ENCODE measurements around the gene SPTLC1. TPM values are rescaled to one million over a fixed set of nuclear protein-coding genes. Genes with fewer than 3 reads are reported as not detected.
"Not testable (repeated sequence)": the region's sequence is repeated elsewhere in the genome, so short reads cannot be mapped to it uniquely, and the experiment has no call there.

The SPTLC1 gene, protein sequence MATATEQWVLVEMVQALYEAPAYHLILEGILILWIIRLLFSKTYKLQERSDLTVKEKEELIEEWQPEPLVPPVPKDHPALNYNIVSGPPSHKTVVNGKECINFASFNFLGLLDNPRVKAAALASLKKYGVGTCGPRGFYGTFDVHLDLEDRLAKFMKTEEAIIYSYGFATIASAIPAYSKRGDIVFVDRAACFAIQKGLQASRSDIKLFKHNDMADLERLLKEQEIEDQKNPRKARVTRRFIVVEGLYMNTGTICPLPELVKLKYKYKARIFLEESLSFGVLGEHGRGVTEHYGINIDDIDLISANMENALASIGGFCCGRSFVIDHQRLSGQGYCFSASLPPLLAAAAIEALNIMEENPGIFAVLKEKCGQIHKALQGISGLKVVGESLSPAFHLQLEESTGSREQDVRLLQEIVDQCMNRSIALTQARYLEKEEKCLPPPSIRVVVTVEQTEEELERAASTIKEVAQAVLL
- 58.1 TPM for polyA plus RNA-seq (2013, experiment 1 of 2; ENCODE audit: insufficient read length)
- 59.4 TPM for polyA plus RNA-seq (2013, experiment 2 of 2; ENCODE audit: insufficient read length)

DNA sequence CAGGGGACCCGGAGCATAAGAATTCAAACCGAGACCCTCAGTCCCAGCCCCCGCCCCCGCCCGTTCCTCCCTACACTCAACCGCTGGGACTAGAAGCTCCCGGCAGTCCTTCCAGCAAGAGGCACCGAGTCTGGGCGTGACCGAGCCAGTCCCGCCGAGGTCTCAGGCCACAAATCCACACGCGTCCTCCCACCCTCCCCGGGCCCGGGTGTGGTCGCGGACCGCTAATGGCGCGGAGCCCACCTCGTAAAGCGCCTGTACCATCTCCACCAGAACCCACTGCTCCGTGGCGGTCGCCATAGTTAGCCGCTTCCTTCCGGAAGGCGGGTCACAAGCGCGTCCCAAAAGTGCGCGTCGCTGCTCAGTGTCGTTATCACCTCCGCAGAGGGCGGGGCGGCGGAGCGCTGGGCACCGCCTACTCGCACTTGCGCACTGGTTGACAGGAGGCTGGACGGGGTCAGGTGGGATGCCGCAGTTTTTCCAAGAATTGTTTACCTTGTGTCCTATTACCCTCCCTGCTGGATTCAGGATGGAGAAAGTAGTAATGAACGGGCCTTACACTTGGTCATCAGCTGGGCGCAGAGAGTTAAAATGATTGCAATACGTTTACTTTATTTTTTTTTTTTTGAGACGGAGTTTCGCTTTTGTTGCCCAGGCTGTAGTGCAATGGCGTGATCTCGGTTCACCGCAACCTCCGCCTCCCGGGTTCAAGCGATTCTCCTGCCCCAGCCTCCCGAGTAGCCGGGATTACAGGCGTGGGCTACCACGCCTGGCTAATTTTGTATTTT, at the start of gene SPTLC1:
SPTLC1 (minus strand) TSS at position 343 of the 788 bp plus-strand sequence; CDS start at position 300, 43 bp downstream.
- peak; percentile 91 for DNase-seq

DNA sequence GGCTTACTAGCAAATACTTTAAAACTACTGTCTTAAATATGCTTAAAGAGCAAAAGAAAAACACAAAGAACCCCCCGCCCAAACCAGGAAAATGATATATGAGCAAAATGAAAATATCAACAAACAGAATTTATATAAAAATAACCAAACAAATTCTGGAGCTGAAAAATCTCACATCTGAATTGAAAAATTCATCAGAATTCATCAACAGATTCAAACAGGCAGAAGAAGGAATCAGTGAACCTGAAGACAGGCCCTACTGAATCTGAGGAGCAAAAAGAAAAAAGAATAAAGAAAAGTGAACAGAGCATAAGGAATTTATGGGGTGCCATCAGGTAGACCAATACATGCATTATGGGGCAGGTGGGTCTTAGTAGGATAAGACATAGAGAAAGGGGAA, 49.8 kb upstream of the SPTLC1 start:
- no peak for DNase-seq

DNA sequence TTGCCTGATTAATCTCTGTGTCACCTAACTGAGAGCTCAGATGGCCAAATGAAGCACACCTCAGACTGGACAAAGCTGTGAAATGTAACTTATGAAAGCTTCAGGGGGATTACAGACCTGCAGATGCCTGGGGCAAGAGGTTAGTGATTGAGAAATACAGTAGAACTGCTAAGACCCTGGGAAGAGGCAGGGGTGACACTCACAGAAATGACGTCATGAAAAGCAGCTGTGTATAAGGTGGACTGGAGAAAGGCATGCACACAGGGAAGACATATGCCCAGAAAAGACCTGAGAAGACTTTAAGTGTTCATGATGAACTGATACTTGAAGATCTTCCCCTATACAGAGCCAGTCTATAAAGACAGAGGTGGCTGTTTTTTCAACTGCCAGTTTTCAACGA, 49.3 kb upstream of the SPTLC1 start:
- no peak for DNase-seq

DNA sequence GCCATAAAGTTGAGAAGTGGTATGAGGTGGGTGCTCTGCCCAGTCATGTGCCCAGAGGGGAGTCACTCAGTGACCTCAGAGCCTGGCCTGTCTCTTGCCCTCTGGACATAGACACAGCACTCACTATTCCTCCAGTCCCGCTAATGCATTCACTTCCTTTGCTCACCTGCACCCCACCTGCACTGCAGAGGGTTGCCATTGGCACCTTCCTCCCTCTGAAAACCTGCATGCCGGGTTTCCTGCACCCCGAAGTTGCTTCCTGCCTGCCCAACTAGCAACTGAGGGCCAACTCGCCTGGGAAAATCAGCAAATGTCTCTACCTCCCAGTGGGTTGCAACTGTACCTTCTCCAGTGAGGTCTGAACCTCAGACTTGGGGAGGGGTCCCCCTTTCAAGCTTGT, 48.1 kb upstream of the SPTLC1 start:
- DNase-seq, result no peak

DNA sequence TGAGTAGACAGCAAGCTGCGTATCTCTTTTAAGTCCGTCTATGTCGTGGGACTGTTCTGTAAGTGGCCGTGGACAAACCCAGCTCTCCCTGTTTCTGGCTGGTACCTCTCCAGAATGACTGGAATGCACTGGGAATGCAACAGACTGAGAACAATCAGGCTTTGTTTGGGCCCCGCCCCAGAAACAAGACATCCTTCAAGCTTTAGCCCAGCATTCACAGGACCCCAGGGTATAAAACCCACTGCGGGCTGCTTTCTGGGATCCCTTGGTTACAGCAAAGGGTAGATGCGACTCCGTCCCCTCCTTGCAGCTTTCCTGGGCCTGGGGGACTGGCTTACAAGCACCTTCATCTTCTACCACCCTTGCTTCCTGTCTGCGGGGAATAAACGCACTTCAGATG, 45.6 kb upstream of the SPTLC1 start:
- DNase-seq, result no peak

DNA sequence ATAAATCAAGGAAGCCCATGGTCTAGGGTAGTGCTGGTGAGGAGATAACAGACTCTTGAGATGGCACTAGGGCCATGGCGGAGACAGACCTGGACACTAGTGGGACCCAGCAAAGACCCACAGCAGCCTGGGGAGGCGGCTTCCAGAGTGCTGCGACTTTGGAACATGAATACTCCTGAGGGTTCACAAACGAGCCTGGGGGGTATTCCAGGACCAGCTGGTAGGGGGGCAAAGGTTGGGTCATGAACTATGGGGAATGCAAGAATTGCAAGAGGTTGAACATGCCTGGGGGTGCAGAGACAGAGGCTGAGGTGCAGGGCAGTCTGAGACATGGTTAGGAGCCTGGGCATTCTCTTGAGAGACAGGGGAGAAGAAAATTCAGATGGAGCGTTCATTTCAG, 43.8 kb upstream of the SPTLC1 start:
- DNase-seq, result no peak

DNA sequence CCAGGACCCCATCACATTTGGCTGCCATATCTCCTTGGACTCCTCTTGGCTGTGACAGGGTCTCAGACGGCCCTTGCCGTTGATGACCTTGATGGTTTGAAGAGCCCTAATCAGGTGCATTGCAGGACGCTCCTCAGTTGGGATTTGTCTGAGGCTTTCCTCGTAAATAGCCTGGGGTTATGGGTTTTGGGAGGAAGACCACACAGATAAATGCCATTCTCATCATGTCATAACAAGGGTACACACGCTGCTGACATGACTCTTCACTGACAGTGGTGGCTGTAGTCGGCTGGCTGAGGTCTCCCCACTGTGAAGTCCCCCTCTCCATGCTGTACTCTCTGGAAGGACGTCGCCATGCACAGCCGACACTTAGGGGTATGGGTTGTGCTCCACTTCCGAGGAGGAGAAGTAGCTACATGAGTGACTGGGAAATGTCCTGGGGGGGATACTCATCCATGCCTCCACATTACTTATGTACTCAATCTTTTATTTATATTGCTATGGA, 42.9 kb upstream of the SPTLC1 start:
- DNase-seq, result no peak

DNA sequence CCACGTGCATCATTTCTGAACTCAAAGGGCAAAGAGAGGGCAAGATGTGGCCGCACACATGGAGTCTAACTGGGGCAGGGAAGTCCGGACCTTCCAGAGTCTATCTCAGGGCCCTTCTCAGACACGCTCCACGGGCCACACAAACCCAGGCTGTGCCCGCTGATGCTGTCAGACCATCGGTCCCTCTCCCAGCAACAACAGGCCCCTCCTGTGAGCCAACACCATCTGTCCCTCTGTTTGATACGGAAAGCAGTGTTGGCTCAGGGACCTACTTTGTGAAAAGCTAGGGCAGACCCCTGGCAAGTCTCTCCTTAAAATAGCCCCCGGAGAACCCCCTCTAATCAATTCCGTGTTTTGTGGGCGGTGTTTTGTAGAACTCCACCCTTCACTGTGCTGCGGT, 40.5 kb upstream of the SPTLC1 start:
- not testable (repeated sequence) for DNase-seq

DNA sequence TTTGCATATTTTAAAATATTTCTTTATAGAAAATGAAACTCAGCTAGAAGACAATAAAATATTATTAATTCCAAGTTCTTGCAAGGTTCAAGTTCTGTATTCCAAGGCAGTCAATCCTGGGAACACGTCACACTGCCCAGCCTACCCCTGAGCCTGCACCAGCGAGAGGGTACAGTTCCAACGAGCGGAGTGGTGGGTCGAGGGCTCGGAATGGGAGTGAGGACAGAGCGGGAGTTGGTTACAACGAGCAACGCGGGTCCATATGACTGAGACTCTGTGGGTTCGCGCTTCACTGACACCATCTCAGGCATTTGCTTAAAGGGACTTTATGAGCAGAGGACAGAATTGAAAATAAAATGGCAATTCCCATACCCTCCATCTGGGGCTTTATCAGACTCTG, 40.0 kb upstream of the SPTLC1 start:
- no peak for DNase-seq

DNA sequence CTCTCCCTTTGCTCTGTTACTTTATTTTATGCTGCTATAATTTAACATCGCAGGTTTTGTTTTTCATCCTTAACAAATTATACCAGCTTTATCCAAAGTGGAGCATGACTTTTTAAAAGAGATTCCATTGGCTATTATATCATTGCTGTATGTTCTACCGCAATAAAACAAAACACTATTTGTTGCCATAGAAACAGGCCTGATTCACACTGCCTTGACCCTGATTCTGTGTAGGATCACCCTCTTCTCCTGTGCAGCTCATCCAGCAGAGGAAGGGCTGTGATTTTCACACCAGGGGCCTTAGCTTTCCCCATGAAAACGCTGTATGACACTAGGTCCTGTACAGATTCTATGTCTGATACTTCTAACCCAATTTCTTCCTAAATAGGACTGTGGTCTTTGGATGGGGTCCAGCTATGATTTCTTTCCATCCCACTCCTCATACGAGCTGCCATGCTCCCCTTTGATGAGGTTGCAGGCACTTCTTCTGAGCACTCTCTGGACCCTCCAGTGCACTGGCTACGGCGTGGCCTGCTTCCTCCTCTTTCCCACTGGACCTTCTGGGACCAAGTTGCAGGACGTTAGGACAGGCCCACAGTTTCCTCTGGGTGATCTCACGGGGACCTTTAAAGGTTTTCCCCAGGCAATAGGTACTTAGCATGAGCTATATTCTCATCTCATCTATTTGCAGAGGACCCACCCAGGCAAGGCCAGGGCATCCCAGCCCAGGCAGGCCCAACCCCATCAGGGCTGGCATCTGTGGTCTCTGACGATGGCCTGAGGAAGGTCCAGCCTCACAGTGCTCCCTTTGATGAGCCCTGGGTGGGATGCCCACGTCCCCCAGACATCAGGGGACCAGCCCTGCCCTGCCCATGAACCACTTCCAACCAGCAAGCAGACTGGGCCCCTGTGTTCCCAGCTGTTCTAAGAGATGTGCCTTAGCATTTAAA, 38.5 kb upstream of the SPTLC1 start:
- DNase-seq, result peak; percentile 86

DNA sequence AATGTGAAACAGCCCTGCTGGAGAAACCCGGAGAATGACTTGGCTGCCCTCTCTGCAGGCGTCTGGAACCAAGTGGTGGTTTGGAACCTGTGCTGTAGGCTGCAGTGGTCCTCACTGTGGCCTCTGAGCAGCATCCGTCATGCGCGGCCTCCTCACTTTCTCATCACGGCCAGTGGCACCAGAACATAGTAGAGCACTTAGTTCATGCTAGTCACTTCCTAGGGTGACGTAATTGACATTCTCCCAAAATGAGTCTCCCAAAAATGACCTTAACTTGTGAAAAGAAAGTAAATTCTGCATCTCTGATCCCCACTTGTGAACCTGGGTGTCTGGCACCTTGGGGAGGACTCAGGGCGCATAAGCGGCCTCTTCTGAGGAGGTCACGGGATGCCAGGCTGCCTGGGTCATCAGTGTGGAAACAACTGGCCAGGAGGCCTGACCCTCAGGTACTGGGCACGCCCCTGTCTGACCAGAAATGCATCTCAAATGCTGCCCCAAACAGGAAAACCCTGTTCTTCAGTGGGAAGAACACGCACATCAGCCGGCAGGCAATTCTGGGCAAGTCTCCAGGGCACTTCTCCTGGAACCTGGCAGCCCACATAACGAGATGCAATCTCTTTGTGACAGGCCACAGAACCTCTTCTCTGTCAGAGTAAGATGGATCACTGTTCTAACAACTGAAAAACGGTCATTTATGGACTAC, 36.6 kb upstream of the SPTLC1 start:
- peak; percentile 72 for DNase-seq

DNA sequence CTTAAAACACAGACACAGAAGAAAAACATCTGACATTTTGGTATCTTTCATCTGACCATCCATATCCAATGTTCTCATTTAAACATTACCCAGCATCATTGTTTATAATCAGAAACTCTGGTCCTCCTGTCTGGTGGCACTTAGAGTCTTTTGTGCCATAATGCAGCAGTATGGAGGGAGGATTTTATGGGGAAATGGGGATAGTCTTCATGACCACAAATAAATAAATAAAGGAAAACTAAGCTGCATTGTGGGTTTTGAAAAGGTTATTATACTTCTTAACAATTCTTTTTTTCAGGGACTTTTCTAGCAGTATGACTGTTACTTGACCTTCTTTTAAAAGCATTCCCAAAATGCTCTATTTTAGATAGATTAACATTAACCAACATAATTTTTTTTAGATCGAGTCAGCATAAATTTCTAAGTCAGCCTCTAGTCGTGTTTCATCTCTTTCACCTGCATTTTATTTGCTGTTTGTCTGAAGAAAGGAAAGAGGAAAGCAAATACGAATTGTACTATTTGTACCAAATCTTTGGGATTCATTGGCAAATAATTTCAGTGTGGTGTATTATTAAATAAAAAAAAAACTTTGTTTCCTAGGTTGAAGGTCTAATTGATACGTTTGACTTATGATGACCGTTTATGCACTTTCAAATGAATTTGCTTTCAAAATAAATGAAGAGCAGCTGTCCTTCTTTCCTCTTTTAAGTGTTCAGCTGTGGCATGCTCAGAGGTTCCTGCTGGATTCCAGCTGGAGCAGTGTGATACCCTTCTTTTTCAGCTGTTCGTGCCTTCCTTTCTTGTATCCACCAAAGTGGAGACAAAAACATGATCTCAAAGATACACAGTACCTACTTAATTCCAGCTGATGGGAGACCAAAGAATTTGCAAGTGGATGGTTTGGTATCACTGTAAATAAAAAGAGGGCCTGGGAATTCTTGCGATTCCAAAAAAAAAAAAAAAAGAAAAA, 35.6 kb upstream of the SPTLC1 start:
- DNase-seq, result not testable (repeated sequence)

DNA sequence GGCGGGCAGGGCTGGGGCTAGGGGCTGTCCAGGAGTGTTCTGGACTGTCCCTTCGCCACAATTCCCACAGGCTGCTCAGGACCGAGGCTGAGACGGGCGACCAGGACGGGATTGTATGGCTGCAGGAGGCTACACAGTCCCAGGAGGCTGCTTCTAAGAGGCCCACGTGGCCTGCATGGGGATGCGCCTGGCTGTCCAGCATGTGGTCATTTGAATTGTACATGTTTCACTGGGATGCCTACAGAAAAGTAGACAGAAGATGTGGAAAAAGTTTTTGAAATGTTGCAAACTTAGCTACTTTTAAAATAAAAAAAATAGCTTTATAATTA, 32.6 kb upstream of the SPTLC1 start:
- DNase-seq, result no peak

DNA sequence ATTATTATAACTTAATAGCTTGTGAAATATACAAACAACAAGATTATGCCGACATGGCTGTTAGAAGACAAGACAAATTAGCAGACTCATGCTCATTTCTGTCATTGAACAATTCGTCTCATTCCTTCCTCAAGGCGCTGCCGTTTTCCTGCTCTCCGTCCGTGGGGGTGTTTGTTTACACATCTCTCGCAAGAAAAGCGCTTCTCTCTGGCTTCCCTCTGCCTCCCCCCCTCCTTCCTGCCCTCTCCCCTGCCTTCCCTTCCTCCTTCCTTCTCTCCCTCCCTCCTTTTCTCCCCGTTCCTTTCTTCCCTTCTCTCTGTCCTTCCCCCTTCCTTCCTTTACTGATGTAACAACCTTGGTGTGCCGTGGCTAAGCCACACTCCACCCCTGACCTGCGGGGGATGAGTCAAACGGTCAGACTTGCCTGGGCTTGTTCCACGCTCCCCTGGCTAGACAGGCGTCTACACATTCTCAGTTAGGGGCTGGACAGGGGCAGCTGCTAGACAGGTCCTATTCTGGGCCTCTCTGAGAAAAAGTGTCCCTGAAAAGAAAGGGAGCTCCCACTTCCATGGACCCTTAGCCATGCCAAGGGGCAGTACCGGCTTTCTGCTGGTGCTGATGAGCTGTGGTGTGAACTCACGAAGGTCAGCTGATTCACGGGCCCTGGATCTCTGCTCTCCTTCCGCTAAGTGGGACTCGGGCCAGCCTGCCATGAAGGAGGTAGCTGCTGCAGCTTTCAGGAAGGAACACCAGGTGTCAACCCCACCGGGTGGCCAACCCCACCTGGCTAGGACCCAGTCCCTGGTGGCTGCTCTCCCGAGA, 32.0 kb upstream of the SPTLC1 start:
- DNase-seq, result peak; percentile 92

DNA sequence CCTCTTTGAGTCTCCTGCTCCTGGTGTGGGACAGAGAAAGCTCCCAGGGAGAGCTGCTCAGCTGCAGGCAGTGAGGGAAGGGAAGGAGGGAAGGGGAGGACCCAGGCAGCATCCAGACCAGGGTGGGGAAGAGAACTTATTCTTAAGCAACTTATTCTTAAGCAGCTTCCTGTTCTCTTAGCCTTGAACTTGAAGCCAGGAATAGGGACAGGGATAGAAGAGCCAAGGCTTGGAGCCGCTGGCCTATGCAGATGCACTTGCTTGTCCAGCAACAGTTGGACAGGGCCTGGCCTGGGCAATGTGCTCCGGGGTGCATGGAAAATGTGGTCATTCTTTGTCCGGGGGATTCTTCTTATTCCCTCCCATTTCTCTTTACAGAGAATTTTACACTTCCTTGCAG, 31.4 kb upstream of the SPTLC1 start:
- peak; percentile 21 for DNase-seq

DNA sequence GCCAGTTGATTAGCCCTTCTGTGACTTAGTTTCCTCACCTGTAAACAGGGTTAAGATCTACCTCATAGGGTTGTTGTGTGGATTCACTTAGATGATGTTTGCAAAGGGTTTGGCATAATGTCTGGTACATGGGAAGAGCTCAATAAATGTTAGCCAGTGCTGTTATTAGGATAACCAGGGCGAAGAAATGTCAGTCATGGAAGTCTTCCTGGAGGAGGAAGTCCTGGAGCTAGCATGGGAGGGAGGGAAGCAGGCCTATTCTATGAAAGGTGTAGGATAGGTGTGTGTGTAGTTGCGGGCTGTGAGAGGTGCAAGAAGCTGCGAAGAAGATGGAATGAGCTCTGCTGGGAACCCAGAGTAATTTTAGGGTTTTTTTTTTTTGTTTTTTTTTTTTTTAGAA, 30.6 kb upstream of the SPTLC1 start:
- not testable (repeated sequence) for DNase-seq

DNA sequence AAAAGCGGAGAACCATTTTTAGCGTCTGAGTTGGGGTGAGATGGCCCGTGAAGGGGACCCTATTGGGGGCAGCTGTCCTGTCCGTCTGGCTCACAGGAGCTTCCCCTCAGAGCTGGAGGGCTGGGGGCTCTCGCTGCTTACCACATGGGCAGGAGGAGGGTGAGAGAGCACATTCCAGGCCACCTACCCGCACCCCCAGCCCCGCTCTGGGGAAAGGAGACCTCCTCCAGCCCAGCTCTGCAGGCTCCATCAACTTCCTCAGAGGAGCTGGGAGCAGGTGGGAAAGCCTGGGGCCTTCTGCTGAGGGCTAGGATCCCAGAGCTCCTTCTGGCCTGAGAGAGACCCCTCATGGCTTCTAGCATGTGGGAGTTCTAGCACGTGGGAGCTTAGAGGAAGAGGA, 27.1 kb upstream of the SPTLC1 start:
- no peak for DNase-seq

DNA sequence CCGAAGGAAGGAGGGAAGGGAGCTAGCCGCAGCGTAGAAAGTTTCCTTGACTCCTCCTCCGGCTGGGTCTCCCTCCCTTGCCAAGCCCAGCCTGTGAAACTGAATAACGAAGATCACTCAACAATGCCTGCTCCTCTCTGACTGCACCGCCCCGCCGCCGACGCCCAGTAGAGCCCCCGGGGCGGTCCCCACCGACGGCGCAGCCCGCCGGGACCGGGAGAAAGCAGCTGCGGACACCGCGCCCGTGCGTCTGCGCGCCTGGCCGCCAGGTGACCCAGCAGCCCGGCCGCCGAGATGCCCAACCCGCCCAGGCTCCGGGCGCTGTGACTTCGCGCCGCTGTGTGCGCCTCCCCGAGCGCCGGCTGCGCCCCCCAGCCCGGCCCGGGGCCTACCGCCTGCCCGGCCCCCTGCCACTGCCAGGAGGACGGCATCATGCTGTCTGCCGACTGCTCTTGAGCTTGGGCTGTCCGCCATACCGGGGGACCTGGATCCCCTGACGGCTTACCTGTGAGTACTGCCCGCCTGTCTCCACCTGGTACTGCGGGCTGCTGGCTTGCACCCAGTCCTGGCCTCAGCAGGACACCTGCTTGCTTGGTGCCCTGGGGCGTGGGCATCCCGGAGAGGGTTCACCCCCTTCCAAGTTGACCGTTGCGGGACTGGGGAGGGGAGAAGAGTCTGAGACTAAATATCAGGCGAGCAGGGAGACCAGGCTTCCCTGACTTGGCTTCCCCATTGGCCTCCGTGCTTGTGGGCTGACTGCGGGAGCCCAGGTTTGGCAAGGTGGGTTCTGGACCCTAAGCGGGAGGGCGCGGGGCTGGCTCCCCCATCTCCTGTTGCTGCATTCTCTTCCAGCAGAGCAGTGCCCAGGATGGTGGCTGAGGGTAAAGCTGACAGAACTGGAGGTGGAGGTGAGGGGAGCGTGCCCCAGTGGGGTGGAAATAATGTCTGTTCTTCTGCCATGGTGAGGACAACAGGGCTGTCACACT, 26.2 kb upstream of the SPTLC1 start:
- peak; percentile 10 for DNase-seq

All from fibroblast of skin of abdomen (primary cell).